Astrocyte of the cerebellum (primary cell): ENCODE measurements around the gene FCN1.

ENCODE experiments used
- DNase-seq: peaks from one replicate; pipeline ENCODE4 v3.0.0-alpha.2; 2011; ENCODE audit warnings: low read depth
- H3K4me3 ChIP-seq: 2 replicates; pipeline ENCODE4 v1.5.1; 2011; ENCODE audit warnings: mild to moderate bottlenecking, low read depth, low read length, moderate library complexity
- CTCF ChIP-seq: IDR thresholded peaks from 2 replicates; pipeline ENCODE4 v1.5.1; 2012; ENCODE audit warnings: low read length, low read depth, moderate library complexity, mild to moderate bottlenecking; ENCODE audit errors: missing control alignments
- in situ Hi-C: cut with HindIII; loops from 2 replicates; pipeline ENCODE4 v1.10.0; 2017; ENCODE audit warnings: low sequenced_read_pairs

FCN1 gene

GRCh38 chr9:134951994-134952393 lies 34.3 kb upstream of the FCN1 start:
- in situ Hi-C loops, result no loop called here
- no peak for DNase-seq
- no peak overlapping the region for H3K4me3 ChIP-seq
- no peak for TF ChIP-seq CTCF

- in situ Hi-C loops, result no loop called here
- H3K4me3 ChIP-seq, result no peak overlapping the region
- no peak for DNase-seq
- no peak for TF ChIP-seq CTCF
Measured at GRCh38 chr9:134951461-134951860, 33.7 kb upstream of the FCN1 start.

DNA sequence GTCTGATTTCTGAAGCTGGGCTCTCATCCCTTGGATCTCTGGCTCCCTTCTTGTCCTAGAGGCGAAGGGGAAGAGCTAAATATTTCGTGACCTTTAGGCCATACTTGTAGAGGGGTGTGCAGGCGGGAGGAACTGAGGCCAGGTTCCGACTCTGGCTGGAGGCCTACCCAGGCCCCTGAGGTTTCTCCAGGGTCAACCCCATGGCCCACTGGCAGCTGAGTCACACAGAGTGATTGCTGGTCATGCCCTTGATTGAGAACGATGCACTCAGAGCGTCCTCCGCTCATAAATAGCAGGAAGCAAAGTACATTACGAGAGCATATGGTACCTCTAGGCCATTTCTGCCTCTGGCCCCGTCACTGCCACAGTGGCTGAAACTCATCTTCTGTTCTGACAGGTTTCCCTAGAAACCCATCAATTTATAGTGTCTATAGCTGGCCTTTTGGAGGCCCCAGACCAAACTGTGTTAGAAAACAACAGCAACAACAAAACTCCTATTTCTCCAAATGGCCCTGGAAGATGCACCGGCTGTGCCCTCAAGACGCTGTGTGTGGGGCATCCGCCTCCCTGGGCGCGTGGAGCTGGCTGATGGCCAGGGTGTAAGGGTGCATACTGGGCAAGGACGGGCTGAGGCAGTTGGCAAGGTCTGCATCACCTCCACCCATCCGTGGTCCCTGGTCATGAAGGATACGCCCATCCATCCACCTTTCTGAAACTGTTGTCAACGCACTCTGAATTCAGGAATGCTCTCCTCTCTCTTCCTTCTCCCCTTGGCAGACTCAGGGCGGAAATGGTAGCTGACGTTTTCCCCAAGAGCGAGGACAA lies 32.9 kb upstream of the FCN1 start:
- no peak for DNase-seq
- H3K4me3 ChIP-seq, result no peak overlapping the region
- in situ Hi-C loops, result no loop called here
- no peak for TF ChIP-seq CTCF

DNA sequence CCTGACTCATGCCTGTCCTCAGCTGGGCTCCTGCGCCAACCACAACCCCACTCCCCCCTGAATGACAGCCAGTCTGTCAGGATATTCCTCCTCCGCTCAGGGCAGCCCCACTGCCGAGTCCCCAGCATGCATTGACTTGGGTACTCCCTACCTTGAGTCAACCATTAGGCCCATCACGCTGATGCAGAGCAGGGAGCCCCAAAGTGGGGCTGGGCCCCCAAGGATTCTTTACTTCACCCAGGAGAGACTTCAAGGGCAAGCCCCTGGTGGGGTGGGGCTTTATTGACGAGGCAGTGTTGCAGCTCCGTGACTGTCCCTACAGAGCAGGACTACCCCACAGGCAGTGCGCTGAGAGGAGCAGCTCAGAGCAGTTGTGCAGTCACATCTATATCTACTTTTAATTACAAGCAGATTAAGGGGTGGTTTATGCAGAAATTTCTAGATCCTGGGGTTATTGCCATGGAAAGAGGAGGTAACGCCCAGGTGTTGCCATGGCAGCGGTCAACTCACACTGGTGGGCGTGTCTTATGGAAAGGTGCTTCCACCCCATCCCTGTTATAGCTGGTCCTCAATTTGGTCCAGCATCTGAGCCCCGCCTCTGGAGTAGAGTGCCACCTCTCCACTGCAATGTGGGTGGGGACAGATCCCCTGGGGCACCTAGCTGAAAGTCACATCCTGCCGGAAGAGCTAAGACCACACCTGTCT lies 32.1 kb upstream of the FCN1 start:
- in situ Hi-C loops, result no loop called here
- H3K4me3 ChIP-seq, result no peak overlapping the region
- no peak for TF ChIP-seq CTCF
- no peak for DNase-seq

DNA sequence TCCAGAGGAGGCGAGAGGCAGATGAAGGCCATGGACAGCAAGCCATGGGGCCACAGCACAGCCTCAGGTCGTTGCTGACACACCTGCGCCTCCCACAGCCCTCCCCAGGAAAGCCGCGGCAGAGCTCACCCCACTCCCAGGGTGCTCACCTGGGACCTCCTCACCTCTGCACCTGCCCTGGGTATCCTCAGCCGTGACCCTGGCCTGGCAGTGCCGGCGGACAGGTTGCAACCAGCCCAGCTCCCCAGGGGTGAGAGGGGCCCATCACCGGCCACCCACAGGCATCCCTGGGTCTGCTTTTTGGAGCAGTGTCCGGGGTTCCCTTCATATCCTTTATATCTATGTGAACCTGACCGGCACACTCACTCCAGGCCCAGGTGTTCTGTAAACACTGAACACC lies 30.4 kb upstream of the FCN1 start:
- DNase-seq, result no peak
- no peak overlapping the region for H3K4me3 ChIP-seq
- in situ Hi-C loops, result no loop called here
- no peak for TF ChIP-seq CTCF

GRCh38 chr9:134947265-134947955 lies 29.7 kb upstream of the FCN1 start:
- TF ChIP-seq CTCF, result no peak
- H3K4me3 ChIP-seq, result no peak overlapping the region
- in situ Hi-C loops, result no loop called here
- no peak for DNase-seq
